Mesendoderm (in vitro differentiated cells): ENCODE results near the gene CES1.
"Not testable (repeated sequence)": the region's sequence is repeated elsewhere in the genome, so short reads cannot be mapped to it uniquely, and the experiment has no call there.

Source experiments
- DNase-seq: peaks from one replicate; pipeline ENCODE4 v3.0.0; 2013
- H2AK5ac ChIP-seq: 2 replicates; pipeline ENCODE4 v1.6.1; 2013; ENCODE audit warnings: low read length, inconsistent platforms
- H2BK120ac ChIP-seq: 2 replicates; pipeline ENCODE4 v1.6.1; 2013; ENCODE audit warnings: low read depth, mild to moderate bottlenecking, low read length, moderate library complexity, mixed read lengths
- H2BK15ac ChIP-seq: replicated peaks from 2 replicates; pipeline ENCODE4 v1.6.1; 2013; ENCODE audit warnings: low read depth, mild to moderate bottlenecking, moderate library complexity
- H2BK5ac ChIP-seq: 2 replicates; pipeline ENCODE4 v1.6.1; 2013; ENCODE audit warnings: low read length, inconsistent platforms
- H3K18ac ChIP-seq: 2 replicates; pipeline ENCODE4 v1.6.1; 2013; ENCODE audit warnings: mild to moderate bottlenecking, low read length, mixed read lengths
- H3K23ac ChIP-seq: one replicate; pipeline ENCODE4 v1.6.1; 2013; ENCODE audit warnings: low read length
- H3K27ac ChIP-seq: 2 replicates; pipeline ENCODE4 v1.5.1; 2013; ENCODE audit warnings: low read depth, mild to moderate bottlenecking, inconsistent platforms, low read length, moderate library complexity
- H3K27me3 ChIP-seq: 2 replicates; pipeline ENCODE4 v1.6.1; 2013; ENCODE audit warnings: low read length, control low read depth, mild to moderate bottlenecking, inconsistent platforms; ENCODE audit not compliant: insufficient read depth, poor library complexity
- H3K36me3 ChIP-seq: 2 replicates; pipeline ENCODE4 v1.6.1; 2013; ENCODE audit warnings: low read length, inconsistent platforms; ENCODE audit not compliant: control insufficient read depth, insufficient read depth
- H3K4ac ChIP-seq: one replicate; pipeline ENCODE4 v1.6.1; 2013; ENCODE audit warnings: low read depth, mild to moderate bottlenecking, low read length, moderate library complexity
- H3K4me1 ChIP-seq: 2 replicates; pipeline ENCODE4 v1.6.1; 2013; ENCODE audit warnings: low read depth, low read length, inconsistent platforms; ENCODE audit not compliant: control insufficient read depth
- H3K4me2 ChIP-seq: 2 replicates; pipeline ENCODE4 v1.6.1; 2013; ENCODE audit warnings: low read length
- H3K4me3 ChIP-seq: 2 replicates; pipeline ENCODE4 v1.5.1; 2013; ENCODE audit warnings: mild to moderate bottlenecking, low read length
- H3K56ac ChIP-seq: one replicate; pipeline ENCODE4 v1.6.1; 2013; ENCODE audit warnings: low read length
- H3K79me1 ChIP-seq: 2 replicates; pipeline ENCODE4 v1.6.1; 2013; ENCODE audit warnings: low read length, inconsistent platforms
- H3K79me2 ChIP-seq: 2 replicates; pipeline ENCODE4 v1.6.1; 2013; ENCODE audit warnings: mild to moderate bottlenecking, low read length; ENCODE audit not compliant: control insufficient read depth, insufficient read depth
- H3K9ac ChIP-seq: 2 replicates; pipeline ENCODE4 v1.6.1; 2013; ENCODE audit warnings: low read length, inconsistent platforms
- H4K5ac ChIP-seq: one replicate; pipeline ENCODE4 v1.6.1; 2013; ENCODE audit warnings: low read length
- H4K8ac ChIP-seq: one replicate; pipeline ENCODE4 v1.6.1; 2013; ENCODE audit warnings: low read depth, mild to moderate bottlenecking, control low read depth, low read length, moderate library complexity
- WGBS: extraction: QIAGEN DNeasy Blood & Tissue Kit; methylation state at CpG from one replicate; pipeline ENCODE4 v1.1.7; 2013; ENCODE audit warnings: low lambda C conversion rate, missing lambda C conversion rate; ENCODE audit not compliant: insufficient coverage; ENCODE audit errors: extremely low coverage; 5-methylcytosine and 5-hydroxymethylcytosine counted together

Gene CES1

DNA sequence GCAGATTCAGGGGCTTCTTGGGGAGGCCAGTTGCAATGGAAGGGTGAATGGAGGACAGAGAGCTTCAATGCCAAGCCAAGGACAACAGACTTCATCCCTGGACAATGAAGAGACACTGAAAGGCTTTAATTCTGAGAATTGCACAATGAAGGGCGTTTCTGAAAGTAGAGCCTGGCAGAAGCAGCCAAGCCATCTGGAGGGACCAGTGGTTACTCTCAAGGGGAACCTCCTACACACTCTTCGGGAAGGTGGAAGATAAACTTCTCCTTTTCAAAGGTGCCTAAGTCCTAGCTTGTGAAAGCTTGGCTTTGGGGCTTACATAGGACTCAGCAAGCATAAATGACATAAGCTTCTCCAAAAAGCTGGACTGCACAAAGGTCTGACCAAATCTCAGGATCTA is 6.2 kb upstream of the CES1 start:
- Histone ChIP-seq H3K79me1 (no peaks in the 10 kb centered on the region), H3K27me3 (no peaks in the 10 kb centered on the region), H3K56ac (no peak overlapping the region), H3K27ac (no peak overlapping the region), H2AK5ac (no peak overlapping the region), H3K4me1 (no peaks in the 10 kb centered on the region), H3K18ac (no peak overlapping the region), H3K4me2 (no peak overlapping the region), H3K36me3 (no peaks in the 10 kb centered on the region), H3K4ac (no peak overlapping the region), H2BK120ac (no peak overlapping the region), H2BK5ac (no peak overlapping the region), H3K4me3 (no peak overlapping the region), H3K9ac (no peak overlapping the region), H4K5ac (no peak overlapping the region), H4K8ac (no peak overlapping the region), H3K23ac (no peak overlapping the region), H2BK15ac (no peak overlapping the region), H3K79me2 (no peaks in the 10 kb centered on the region)
- DNase-seq: no peak
- no CpG with 5 or more reads among the region's 2 CpGs for WGBS

GRCh38 chr16:55836158-55836611 is 3.3 kb upstream of the CES1 start:
- H3K4me2 ChIP-seq: no peak overlapping the region
- H3K27ac ChIP-seq: no peak overlapping the region
- no peak overlapping the region for H2BK120ac ChIP-seq
- H3K23ac ChIP-seq: no peak overlapping the region
- H4K5ac ChIP-seq: no peak overlapping the region
- H2AK5ac ChIP-seq: no peak overlapping the region
- no peak overlapping the region for H3K18ac ChIP-seq
- H3K36me3 ChIP-seq: no peaks in the 10 kb centered on the region
- no peaks in the 10 kb centered on the region for H3K79me2 ChIP-seq
- H3K9ac ChIP-seq: no peak overlapping the region
- H2BK5ac ChIP-seq: no peak overlapping the region
- WGBS: no CpG with 5 or more reads among the region's 4 CpGs
- H3K79me1 ChIP-seq: no peaks in the 10 kb centered on the region
- H2BK15ac ChIP-seq: no peak overlapping the region
- no peak overlapping the region for H4K8ac ChIP-seq
- H3K56ac ChIP-seq: no peak overlapping the region
- H3K4ac ChIP-seq: no peak overlapping the region
- no peaks in the 10 kb centered on the region for H3K27me3 ChIP-seq
- no peaks in the 10 kb centered on the region for H3K4me1 ChIP-seq
- DNase-seq: peak; percentile 14
- no peak overlapping the region for H3K4me3 ChIP-seq

- H3K23ac ChIP-seq: no peak overlapping the region
- no peak overlapping the region for H2AK5ac ChIP-seq
- no peaks in the 10 kb centered on the region for H3K79me2 ChIP-seq
- H4K8ac ChIP-seq: no peak overlapping the region
- H2BK15ac ChIP-seq: no peak overlapping the region
- H3K4me1 ChIP-seq: no peaks in the 10 kb centered on the region
- no peak overlapping the region for H3K9ac ChIP-seq
- no CpG with 5 or more reads among the region's 1 CpG for WGBS
- H2BK5ac ChIP-seq: no peak overlapping the region
- no peak overlapping the region for H3K56ac ChIP-seq
- no peak overlapping the region for H3K4ac ChIP-seq
- no peak overlapping the region for H3K4me2 ChIP-seq
- H3K27ac ChIP-seq: no peak overlapping the region
- no peak overlapping the region for H3K18ac ChIP-seq
- no peaks in the 10 kb centered on the region for H3K36me3 ChIP-seq
- no peak overlapping the region for H4K5ac ChIP-seq
- no peaks in the 10 kb centered on the region for H3K79me1 ChIP-seq
- no peak overlapping the region for H2BK120ac ChIP-seq
- H3K27me3 ChIP-seq: no peaks in the 10 kb centered on the region
- DNase-seq: no peak
- no peak overlapping the region for H3K4me3 ChIP-seq
These were observed 2.7 kb upstream of the CES1 start for GRCh38 chr16:55835581-55835980.

- H3K4me2 ChIP-seq, H4K8ac ChIP-seq, H2BK120ac ChIP-seq, H3K79me1 ChIP-seq, H2AK5ac ChIP-seq, H3K36me3 ChIP-seq, H3K56ac ChIP-seq, H3K23ac ChIP-seq, H3K27ac ChIP-seq, H2BK15ac ChIP-seq, H3K4me3 ChIP-seq, H3K18ac ChIP-seq, H2BK5ac ChIP-seq, H3K4me1 ChIP-seq, H3K9ac ChIP-seq, H4K5ac ChIP-seq, H3K4ac ChIP-seq, H3K27me3 ChIP-seq, H3K79me2 ChIP-seq, DNase-seq: not testable (repeated sequence)
- no CpG with 5 or more reads among the region's 3 CpGs for whole genome bisulfite sequencing
These were observed 2.3 kb upstream of the CES1 start for GRCh38 chr16:55835173-55835572.

DNA sequence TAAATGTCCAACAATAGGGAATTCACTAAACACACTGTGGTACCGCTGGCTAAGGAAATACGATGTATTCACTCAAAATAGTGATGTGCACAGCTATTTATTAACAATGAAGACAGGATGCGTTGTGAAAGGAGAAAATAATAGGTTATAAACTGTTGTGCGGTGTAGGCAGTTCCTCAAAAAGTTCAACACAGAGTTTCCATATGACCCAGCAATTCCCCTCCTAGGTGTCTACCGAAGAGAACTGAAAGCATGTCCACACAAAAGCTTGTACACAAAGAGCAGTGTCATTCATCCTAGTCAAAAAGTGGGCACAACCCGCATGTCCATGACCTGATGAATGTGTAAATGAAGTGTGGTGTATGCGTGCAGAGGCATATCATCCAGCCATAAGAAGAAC is 1.2 kb upstream of the CES1 start:
- Histone ChIP-seq H3K4me1 (no peaks in the 10 kb centered on the region), H3K56ac (no peak overlapping the region), H3K4me2 (no peak overlapping the region), H2BK120ac (no peak overlapping the region), H3K79me2 (no peaks in the 10 kb centered on the region), H2BK5ac (no peak overlapping the region), H3K9ac (no peak overlapping the region), H4K5ac (no peak overlapping the region), H3K18ac (no peak overlapping the region), H3K23ac (no peak overlapping the region), H3K27ac (no peak overlapping the region), H2BK15ac (no peak overlapping the region), H3K79me1 (no peaks in the 10 kb centered on the region), H4K8ac (no peak overlapping the region), H3K4ac (no peak overlapping the region), H2AK5ac (no peak overlapping the region), H3K27me3 (no peaks in the 10 kb centered on the region), H3K4me3 (no peak overlapping the region), H3K36me3 (no peaks in the 10 kb centered on the region)
- no peak for DNase-seq
- WGBS: no CpG with 5 or more reads among the region's 7 CpGs

- Histone ChIP-seq H3K18ac (no peak overlapping the region), H3K36me3 (no peaks in the 10 kb centered on the region), H4K8ac (no peak overlapping the region), H3K27ac (no peak overlapping the region), H3K4me1 (no peaks in the 10 kb centered on the region), H3K4me2 (no peak overlapping the region), H3K79me2 (no peaks in the 10 kb centered on the region), H3K56ac (no peak overlapping the region), H3K9ac (no peak overlapping the region), H2BK15ac (no peak overlapping the region), H2AK5ac (no peak overlapping the region), H3K4me3 (no peak overlapping the region), H3K79me1 (no peaks in the 10 kb centered on the region), H3K4ac (no peak overlapping the region), H3K27me3 (no peaks in the 10 kb centered on the region), H3K23ac (no peak overlapping the region), H2BK5ac (no peak overlapping the region), H2BK120ac (no peak overlapping the region), H4K5ac (no peak overlapping the region)
- DNase-seq: no peak
- no CpG with 5 or more reads among the region's 17 CpGs for WGBS
These were observed 497 bp downstream of the CES1 start for GRCh38 chr16:55832425-55832772.
